B cell (primary cell): Measurements from ENCODE around the gene CMC1.
"Not testable (repeated sequence)": the region's sequence is repeated elsewhere in the genome, so short reads cannot be mapped to it uniquely, and the experiment has no call there.

ENCODE experiments used
- CTCF ChIP-seq: fragments of 200-600 bp; IDR thresholded peaks from one replicate; pipeline ENCODE4 v1.8.0; 2022; ENCODE audit warnings: antibody characterized with exemption, mild to moderate bottlenecking
- EZH2 ChIP-seq: IDR thresholded peaks from 2 replicates; pipeline ENCODE4 v1.6.1; 2012; ENCODE audit warnings: borderline replicate concordance, low read depth, mild to moderate bottlenecking, moderate library complexity, low read length; ENCODE audit not compliant: insufficient read depth, poor library complexity, severe bottlenecking

GRCh38 chr3:28199643-28200042, 41.8 kb upstream of the CMC1 start:
- not testable (repeated sequence) for TF ChIP-seq EZH2, CTCF
